Forelimb muscle (tissue), 1 donor: ENCODE measurements around the gene RXRB. TPM values are rescaled to one million over a fixed set of nuclear protein-coding genes. Genes with fewer than 3 reads are reported as not detected.
"Not testable (repeated sequence)": the region's sequence is repeated elsewhere in the genome, so short reads cannot be mapped to it uniquely, and the experiment has no call there.

Experiments used
- DNase-seq: peaks from one replicate; pipeline ENCODE4 v3.0.0-alpha.2; 2013; ENCODE audit warnings: low read depth
- polyA plus RNA-seq: library from polyadenylated mRNA; unstranded; fragments of 120-200 nt; gene quantifications from one replicate; pipeline ENCODE4 v1.2.1, GENCODE V29; 2013; ENCODE audit not compliant: insufficient read length

RXRB gene
- polyA plus RNA-seq, 1 donor = 40.7 TPM

DNA sequence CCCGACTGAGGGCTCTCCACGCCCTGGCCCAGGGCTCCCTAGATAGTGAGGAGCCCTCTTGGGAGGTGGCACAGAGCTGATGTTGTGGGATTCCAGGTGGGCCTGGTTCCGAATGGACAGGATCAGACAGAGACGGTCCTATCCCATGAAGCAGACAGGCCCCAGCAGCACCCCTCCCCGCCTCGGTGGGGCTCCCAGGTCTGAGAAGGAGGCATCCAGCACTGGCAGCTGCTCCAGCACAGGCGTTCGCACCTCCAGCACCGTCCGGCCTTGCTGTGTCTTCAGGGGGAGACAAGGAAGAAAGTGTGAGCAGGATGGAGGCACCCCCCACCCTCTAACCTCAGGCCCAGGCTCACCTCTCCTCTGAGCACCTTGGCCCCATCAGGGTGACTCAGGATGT is 36.9 kb downstream of the RXRB start:
- no peak for DNase-seq

DNA sequence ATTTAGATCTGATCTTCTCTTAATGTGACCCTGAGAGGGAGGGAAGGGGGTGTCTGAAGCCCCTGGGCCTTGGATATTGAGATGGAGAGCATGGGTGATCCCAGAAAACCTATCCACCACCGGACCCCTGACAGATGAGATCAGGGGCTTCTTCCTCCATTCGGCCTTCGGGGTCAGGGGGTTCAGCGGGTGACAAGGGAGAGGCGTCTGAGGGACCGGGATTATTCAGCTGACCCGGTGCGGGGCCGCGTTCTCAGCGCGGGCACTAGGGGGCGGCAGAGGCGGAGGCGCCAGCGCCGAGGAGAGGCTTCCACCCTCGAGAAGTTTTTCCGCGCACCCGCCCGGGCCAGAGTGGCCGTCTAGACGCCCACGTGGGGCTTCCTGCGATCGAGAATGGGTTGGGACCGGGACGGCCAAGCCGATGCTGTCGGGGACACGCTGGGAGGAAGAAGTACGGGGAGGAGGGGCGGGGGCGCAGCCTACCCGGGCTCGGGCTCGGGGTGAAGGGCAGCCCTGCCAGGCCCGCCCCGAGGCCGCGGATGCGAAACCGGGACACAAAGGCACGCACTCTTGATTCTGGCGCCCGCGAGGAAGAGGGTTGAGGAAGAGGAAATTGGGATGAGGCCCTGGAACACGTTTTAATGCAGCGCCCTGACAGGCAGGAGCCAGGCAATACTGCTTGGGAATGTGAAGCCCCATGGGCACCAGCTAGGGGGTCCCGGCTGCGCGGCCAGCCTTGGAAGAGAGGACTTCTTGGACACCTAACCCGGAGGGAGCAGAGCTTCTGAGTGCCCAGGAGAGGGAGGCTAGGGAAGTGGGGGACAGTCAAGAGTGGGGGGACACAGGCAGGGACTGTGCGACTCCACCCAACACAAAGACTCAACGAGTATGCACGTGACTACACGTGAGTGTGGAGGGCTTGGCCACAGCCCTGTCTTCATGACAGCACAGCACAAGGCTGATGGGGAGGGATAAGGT is 38.8 kb downstream of the RXRB start:
- DNase-seq = no peak

DNA sequence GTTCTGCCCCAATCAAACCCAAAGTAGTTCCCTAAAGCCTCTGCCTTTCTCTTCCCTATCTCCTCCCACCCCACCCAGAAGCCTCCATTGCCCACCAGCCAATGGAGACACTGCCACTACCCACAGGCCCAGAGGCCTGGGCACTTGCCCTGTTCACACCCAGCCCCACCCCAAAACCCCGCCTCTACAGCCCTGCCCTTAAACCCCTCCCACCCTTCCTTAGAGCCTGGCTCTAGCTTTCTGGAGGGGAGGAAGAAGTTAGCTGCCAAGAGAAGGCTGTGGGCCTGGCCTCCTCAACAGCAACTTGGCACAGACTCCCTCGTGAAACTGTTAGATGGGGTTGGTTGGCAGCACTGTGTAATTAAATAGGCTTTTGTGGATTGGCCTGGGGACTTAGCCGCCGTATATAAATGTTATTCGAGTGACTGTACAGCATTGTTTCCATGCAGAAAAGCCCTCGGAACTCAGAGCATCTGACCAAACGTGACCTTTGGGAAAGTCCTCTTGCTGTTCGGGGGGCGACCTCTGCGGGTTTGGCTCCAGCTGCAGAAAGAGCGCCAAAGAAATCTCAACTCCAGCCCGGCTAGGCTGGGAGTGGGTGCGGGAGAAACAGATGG is 39.6 kb downstream of the RXRB start:
- peak; percentile 17 for DNase-seq

DNA sequence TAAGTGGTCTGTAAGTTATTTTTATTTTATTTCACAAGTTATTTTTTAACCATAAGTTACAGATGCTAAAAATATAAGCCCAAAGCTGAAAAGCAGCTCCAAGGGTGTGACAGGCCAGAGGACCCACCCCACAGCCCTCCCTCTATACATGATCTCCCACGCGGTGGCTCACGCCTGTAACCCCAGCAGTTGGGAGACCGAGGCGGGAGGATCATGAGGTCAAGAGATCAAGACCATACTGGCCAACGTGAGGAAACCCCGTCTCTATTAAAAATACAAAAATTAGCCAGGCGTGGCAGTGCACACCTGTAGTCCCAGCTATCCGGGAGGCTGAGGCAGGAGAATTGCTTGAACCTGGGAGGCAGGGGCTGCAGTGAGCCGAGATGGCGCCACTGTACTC is 40.4 kb downstream of the RXRB start:
- no peak for DNase-seq

DNA sequence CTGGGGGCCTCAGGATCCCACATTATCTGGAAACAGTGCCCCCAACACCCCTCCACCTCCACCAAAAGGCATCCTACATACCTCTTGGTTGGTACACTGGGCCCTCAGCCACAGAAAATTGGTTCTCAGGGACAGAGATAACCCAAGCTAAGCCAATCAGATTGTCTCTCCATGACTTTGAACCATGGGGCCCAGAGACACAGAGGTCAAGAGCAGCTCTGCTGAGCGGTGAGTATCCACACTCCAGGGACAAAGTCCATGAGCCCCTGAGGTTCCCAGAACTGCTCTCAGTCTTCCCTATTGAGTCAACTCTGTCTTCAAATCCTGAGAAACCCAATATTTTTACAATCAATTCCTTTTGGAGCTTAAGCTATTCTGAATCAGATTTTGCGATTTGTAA is 43.5 kb downstream of the RXRB start:
- no peak for DNase-seq

DNA sequence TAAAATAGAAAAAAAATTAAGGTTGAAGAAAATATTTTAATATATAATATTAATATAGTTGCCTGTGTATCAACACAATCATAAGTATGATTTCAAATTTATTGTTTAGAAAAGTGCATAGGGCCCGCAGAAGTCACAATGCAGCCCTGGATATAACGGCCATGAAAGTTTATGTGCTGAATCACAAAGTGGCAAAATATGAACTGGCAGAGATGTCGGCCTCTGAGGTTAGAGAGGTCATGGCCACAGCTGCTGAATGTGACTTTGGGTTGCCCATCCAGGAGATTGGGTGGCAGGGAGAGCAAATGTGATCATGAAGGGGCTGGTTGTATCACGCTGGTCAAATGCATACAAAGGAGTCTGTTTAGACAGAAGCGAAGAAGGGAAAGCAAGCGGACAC is 43.9 kb downstream of the RXRB start:
- DNase-seq = no peak

DNA sequence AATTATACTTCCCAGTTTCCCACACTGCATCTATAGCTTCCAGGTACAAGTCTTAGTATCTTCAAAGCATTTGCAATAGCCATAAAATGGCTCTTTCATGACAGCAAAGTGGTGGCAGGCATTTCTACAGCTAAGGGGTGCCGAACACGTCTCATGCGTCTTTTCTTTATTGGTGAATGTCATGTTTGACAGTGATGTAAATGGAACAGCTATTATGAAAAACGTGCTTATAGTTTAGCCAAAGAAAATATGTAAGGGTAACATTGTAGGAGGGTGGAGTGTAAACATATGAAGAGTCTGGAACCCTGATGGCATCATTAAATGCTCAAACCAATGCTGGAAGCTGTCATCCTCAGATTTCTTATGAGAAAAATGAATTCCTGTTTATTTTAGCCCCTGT is 46.1 kb downstream of the RXRB start:
- DNase-seq = no peak

DNA sequence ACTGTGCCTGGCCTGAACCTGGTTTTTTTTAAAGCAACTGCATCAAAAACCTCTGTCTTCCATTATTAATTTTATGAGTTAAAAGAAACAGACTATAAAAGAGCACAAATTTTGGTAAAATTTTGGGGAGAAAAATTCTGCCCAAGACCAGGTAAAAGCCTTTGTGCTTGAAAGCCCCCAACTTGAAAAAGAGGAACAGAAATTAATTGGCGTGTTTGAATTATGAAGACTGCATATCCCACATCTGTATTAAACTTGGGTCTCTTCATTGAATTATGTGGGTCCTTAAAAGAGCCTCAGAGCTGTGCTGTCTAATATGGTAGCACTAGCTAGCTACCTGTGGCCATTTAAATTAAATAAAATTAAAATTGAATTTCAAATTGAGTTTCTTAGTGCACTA is 49.4 kb downstream of the RXRB start:
- DNase-seq = no peak

DNA sequence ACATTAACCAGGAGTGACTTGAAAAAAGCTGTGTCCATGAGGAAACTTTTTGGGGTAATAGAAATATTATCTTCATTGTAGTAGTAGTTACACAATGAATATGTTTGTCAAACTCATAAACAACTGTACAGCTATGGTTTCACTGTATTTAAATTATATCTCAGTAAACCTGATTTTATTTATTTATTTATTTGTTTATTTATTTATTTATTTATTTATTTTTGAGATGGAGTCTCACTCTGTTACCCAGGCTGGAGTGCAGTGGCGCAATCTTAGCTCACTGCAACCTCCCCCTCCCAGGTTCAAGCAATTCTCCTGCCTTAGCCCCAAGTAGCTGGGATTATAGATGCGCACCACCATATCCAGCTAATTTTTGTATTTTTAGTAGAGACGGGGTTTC is 49.9 kb downstream of the RXRB start:
- not testable (repeated sequence) for DNase-seq

DNA sequence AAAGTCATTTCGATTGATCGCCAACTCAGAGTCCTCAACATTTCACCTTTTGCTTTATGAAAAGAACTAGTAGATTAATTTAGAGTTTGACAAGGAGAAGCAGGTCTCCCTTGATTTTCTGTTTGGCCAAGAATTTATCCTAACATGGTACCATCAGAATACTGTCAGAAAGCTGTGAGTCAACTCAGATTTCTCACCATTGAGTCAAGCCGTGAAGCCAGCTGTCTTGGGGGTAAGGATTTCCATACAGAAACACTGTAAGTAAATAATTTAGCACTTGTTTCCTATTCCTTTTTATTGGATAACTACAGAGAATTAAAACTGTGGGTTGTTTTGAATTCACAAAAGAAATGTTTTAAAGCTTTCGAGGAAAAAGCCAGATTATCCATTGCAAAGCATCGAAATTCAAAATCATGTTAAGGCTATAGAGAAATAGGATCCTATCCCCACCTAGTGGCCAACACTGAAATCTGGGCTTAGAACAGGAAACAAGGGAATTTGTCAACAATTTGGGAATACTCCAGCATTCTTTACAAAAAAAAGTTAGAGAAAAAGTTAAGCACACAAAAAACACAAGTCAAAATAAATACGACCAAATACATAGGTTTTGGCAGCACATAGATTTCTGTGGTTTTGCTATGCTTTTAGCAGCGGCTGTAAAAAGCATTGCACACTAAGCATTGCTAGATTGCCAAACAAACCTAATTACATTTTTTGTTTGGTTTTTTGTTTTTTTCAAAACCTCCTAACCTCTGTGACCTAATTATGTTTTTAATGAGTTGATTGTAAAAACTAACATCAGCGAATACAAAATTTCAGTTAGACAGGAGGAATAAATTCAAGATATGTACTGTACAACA is 52.4 kb downstream of the RXRB start:
- DNase-seq = peak; percentile 36

DNA sequence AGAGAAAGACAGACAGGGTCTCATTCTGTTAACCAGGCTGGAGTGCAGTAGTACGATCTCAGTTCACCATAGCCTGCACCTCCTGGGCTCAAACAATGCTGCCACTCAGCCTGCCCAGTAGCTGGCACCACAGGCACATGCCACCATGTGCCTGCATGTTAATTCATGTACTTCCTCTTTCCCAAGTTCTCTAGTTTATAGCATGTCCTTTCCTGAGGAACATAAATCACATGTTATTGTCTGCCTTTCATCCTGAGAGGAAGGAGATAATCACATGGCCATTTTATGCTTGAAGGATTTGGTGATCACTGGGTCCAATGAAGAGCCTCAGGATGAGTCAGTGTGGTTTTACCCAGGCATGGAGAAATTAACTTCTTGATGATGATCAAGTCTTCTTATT is 56.1 kb downstream of the RXRB start:
- DNase-seq = no peak

Other genes with a start within 250 kb of the RXRB start
- gene HLA-DMA, start 247.6 kb downstream of the RXRB start, polyA plus RNA-seq = 12.6 TPM
- 150 TPM for gene BRD2, start 232.1 kb downstream of the RXRB start, polyA plus RNA-seq
- 0.56 TPM for gene HLA-DOA, start 191.1 kb downstream of the RXRB start, polyA plus RNA-seq
- 15.1 TPM for gene HLA-DPA1, start 127.0 kb downstream of the RXRB start, polyA plus RNA-seq
- gene HLA-DPB1, start 124.7 kb downstream of the RXRB start, polyA plus RNA-seq = 9.5 TPM
- 41.7 TPM for gene COL11A2, start 8.2 kb downstream of the RXRB start, polyA plus RNA-seq
- gene SLC39A7, start 202 bp upstream of the RXRB start, polyA plus RNA-seq = 75.0 TPM
- gene HSD17B8, start 4.0 kb upstream of the RXRB start, polyA plus RNA-seq = 11.6 TPM
- gene RING1, start 7.8 kb upstream of the RXRB start, polyA plus RNA-seq = 29.4 TPM
- 45.3 TPM for gene VPS52, start 71.2 kb upstream of the RXRB start, polyA plus RNA-seq
- gene RPS18, start 71.4 kb upstream of the RXRB start, polyA plus RNA-seq = 4,951 TPM
- gene B3GALT4, start 76.5 kb upstream of the RXRB start, polyA plus RNA-seq = 1.6 TPM
- gene WDR46, start 88.6 kb upstream of the RXRB start, polyA plus RNA-seq = 52.7 TPM
- 43.7 TPM for gene PFDN6, start 88.9 kb upstream of the RXRB start, polyA plus RNA-seq
- 54.4 TPM for gene RGL2, start 98.3 kb upstream of the RXRB start, polyA plus RNA-seq
- gene TAPBP, start 113.4 kb upstream of the RXRB start, polyA plus RNA-seq = 20.3 TPM
- 13.4 TPM for gene ZBTB22, start 117.1 kb upstream of the RXRB start, polyA plus RNA-seq
- gene DAXX, start 122.3 kb upstream of the RXRB start, polyA plus RNA-seq = 29.5 TPM
- gene KIFC1, start 191.2 kb upstream of the RXRB start, polyA plus RNA-seq = 18.0 TPM
- gene PHF1, start 210.3 kb upstream of the RXRB start, polyA plus RNA-seq = 48.4 TPM
- 123 TPM for gene CUTA, start 217.4 kb upstream of the RXRB start, polyA plus RNA-seq
- gene SYNGAP1, start 219.4 kb upstream of the RXRB start, polyA plus RNA-seq = 28.1 TPM